Stomach (tissue), 9 donors: ENCODE results near the gene SMIM22. TPM values are rescaled to one million over a fixed set of nuclear protein-coding genes. Genes with fewer than 3 reads are reported as not detected.

Source experiments
- DNase-seq, 2 donors: peaks; one replicate each; pipeline versions ENCODE4 v3.0.0 to v3.0.0-alpha.2; 2013 to 2019
- H3K27ac ChIP-seq, 5 donors: fragments of 200-600 bp in 4 of 5; sonication (generic) in 4 of 5; one replicate each; pipeline ENCODE4 v1.5.1; 2013 to 2019; ENCODE audit warnings: mild to moderate bottlenecking in 1 of 5, moderate library complexity in 1 of 5
- H3K27me3 ChIP-seq, 3 donors: fragments of 200-600 bp; sonication (generic); one replicate each; pipeline ENCODE4 v1.5.1; 2017 to 2019; ENCODE audit warnings: mixed run types in 1 of 3
- H3K36me3 ChIP-seq, 4 donors: fragments of 200-600 bp; sonication (generic); 1 replicate in 3 of 4; 2 replicates in 1 of 4; pipeline ENCODE4 v1.5.1; 2016 to 2019
- H3K4me1 ChIP-seq, 4 donors: fragments of 200-600 bp; sonication (generic); one replicate each; pipeline ENCODE4 v1.5.1; 2016 to 2019
- H3K4me3 ChIP-seq, 4 donors: fragments of 200-600 bp; sonication (generic) in 3 of 4; one replicate each; pipeline ENCODE4 v1.5.1; 2016 to 2019; ENCODE audit warnings: mild to moderate bottlenecking in 1 of 4
- H3K9me3 ChIP-seq, 4 donors: fragments of 200-600 bp; sonication (generic); one replicate each; pipeline ENCODE4 v1.5.1; 2016 to 2019
- EP300 ChIP-seq: sonication (generic); formaldehyde crosslinking; IDR thresholded peaks from one replicate; pipeline ENCODE4 v1.6.1; 2017; ENCODE audit warnings: antibody characterized with exemption
- POLR2A ChIP-seq, 4 donors: fragments of 450-650 bp; IDR thresholded peaks; one replicate each; pipeline ENCODE4 v1.6.1; 2016; ENCODE audit warnings: antibody characterized with exemption in 4 of 4, control low read depth in 2 of 4, mild to moderate bottlenecking in 1 of 4, moderate library complexity in 1 of 4
- POLR2AphosphoS5 ChIP-seq, 3 donors: sonication (generic); formaldehyde crosslinking; IDR thresholded peaks; one replicate each; pipeline ENCODE4 v1.6.1; 2016; ENCODE audit warnings: antibody characterized with exemption in 3 of 3
- WGBS, 5 donors: extraction: QIAGEN DNeasy Blood & Tissue Kit in 3 of 5; methylation state at CpG; one replicate each; pipeline versions ENCODE4 v1.1.5 to v1.1.7; 2013 to 2018; 5-methylcytosine and 5-hydroxymethylcytosine counted together
- intact Hi-C: fragments of 100-400 bp; cut with DNase I; formaldehyde crosslinking; loops from one replicate; pipeline ENCODE4 v1.15.1; 2023; ENCODE audit warnings: low total_unique reads
- polyA plus RNA-seq, 3 donors: library from polyadenylated mRNA; stranded (reverse); fragments of 200-250 nt; gene quantifications; one replicate each; pipeline ENCODE4 v1.2.3, GENCODE V29; 2013
- total RNA-seq, 5 donors: library from RNA; depleted of rRNA; stranded (reverse); fragments of >200 nt; gene quantifications; one replicate each; pipeline versions ENCODE4 v1.1.0 to v1.2.3, GENCODE V29; 2014 to 2016
- TF ChIP-seq, protein P1 (sequence below), 7 experiments: fragments of 450-650 bp in 4 of 7; fragments of 200-600 bp in 3 of 7; sonication (generic) in 3 of 7; IDR thresholded peaks; one replicate each; pipeline ENCODE4 v1.5.1; 2016 to 2019; ENCODE audit warnings: antibody characterized with exemption in 7 of 7, control low read depth in 2 of 7, mild to moderate bottlenecking in 1 of 7
- donor health status: healthy with polysubstance abuse.
- donor health status: Bipolar disorder and iron deficiency.
- donor health status: healthy.

Gene SMIM22
- total and polyA plus RNA-seq, 8 donors, result 20.5 to 1,027 (median 391) TPM

DNA sequence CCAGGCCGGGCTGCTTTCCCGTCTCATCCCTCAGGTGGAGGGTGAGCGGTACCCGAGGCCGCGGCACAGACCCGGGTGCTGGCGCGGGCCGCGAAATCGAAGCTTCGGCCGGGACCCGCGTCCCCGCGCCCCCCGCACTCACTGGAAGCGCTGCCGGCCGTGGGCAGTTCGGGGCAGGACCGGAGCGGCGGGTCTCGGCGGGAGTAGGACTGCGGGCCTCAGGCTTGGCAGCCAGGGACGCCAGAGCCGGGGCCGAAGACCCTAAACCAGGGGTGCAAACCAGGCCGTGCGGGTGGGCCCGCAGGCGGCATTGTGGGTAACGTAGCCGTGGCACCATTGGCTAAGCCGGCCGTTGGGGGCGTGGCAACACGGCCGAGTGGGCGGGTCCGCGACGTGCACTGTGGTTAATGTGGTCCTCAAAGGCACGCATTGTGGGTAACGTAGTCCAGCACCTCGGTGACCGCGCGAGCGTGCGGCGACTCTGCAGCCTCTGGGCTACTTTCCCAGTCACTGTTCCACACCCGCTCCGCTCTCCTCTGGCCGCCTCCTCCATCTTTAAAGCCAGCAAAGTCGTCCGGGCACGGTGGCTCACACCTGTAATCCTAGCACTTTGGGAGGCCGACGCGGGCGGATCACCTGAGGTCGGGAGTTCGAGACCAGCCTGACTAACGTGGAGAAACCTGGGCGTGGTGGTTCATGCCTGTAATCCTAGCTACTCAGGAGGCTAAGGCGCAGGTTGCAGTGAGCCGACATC is 28.1 kb upstream of the SMIM22 start, which contains the start of gene ZNF500:
Gene ZNF500 (minus strand): TSS at position 288 of the 754 bp plus-strand sequence. CDS start 1,184 bp downstream, outside the sequence.
- peak; percentile 72 to 93 (median 76) for TF ChIP-seq POLR2AphosphoS5 (IDR thresholded peaks at IDR 0.05)
- TF ChIP-seq EP300, result no peak
- TF ChIP-seq, protein P1, sequence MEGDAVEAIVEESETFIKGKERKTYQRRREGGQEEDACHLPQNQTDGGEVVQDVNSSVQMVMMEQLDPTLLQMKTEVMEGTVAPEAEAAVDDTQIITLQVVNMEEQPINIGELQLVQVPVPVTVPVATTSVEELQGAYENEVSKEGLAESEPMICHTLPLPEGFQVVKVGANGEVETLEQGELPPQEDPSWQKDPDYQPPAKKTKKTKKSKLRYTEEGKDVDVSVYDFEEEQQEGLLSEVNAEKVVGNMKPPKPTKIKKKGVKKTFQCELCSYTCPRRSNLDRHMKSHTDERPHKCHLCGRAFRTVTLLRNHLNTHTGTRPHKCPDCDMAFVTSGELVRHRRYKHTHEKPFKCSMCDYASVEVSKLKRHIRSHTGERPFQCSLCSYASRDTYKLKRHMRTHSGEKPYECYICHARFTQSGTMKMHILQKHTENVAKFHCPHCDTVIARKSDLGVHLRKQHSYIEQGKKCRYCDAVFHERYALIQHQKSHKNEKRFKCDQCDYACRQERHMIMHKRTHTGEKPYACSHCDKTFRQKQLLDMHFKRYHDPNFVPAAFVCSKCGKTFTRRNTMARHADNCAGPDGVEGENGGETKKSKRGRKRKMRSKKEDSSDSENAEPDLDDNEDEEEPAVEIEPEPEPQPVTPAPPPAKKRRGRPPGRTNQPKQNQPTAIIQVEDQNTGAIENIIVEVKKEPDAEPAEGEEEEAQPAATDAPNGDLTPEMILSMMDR (IDR thresholded peaks at IDR 0.05), result no peak
- 2 to 4% (median 2%) methylated on average over 60 to 72 of the region's 72 CpGs for WGBS, 5 donors
- no peaks in the 10 kb centered on the region for H3K9me3 ChIP-seq
- peak within 1 kb of the TSS; percentile 87 to 100 (median 98) for H3K4me3 ChIP-seq
- peaks cover 24 to 52% (median 45%) of the 10 kb centered on the region in 4 donors for H3K4me1 ChIP-seq
- DNase-seq, result peak; percentile 99
- peak within 1 kb of the TSS; percentile 90 to 94 (median 92) for H3K27ac ChIP-seq
- no peaks in the 10 kb centered on the region for H3K27me3 ChIP-seq
- H3K36me3 ChIP-seq, result peaks cover 18 to 37% (median 36%) of the 10 kb centered on the region in 4 donors
- intact Hi-C loops, result no loop called here

DNA sequence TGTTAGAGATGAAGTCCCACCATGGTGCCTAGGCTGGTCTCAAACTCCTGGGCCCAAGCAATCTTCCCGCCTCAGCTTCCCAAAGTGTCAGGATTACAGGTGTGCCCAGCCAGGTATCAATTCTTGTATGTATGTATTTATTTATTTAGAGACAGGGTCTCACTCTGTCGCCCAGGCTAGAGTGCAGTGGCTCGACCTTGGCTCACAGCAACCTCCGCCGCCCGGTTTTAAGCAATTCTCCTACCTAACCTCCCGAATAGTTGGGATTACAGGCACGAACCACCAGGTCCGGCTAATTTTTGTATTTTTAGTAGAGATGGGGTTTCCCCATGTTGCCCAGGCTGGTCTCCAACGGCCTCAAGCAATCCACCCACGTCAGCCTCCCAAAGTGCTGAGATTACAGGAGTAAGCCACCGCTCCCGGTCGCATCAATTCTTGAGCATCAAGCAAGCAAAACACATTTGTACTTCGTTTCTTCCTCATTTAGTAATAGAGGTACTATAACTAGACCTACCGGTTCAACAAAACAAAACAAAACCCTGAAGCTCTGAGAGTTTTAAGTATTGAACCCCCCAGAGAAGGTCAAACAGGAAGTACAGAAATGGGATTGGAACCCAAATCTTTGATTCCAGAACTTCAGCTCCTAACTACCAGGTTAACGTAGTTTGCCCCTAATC is 27.2 kb upstream of the SMIM22 start:
- peak in 1 of 2 donors; percentile 53 for DNase-seq
- intact Hi-C loops, result no loop called here
- Histone ChIP-seq H3K36me3 (peaks cover 13 to 27% (median 26%) of the 10 kb centered on the region in 4 donors), H3K4me3 (peak overlapping the region; percentile 87 to 100 (median 98)), H3K4me1 (peaks cover 24 to 49% (median 44%) of the 10 kb centered on the region in 4 donors), H3K27ac (peak overlapping the region; percentile 88 to 94 (median 92)), H3K9me3 (no peaks in the 10 kb centered on the region), H3K27me3 (no peaks in the 10 kb centered on the region)
- no peak for TF ChIP-seq POLR2A (IDR thresholded peaks at IDR 0.05)
- TF ChIP-seq, protein P1 (IDR thresholded peaks at IDR 0.05), result no peak
- TF ChIP-seq POLR2AphosphoS5 (IDR thresholded peaks at IDR 0.05), result no peak
- no peak for TF ChIP-seq EP300
- WGBS, 5 donors, result 30 to 53% (median 37%) methylated on average over 17 of the region's 17 CpGs

DNA sequence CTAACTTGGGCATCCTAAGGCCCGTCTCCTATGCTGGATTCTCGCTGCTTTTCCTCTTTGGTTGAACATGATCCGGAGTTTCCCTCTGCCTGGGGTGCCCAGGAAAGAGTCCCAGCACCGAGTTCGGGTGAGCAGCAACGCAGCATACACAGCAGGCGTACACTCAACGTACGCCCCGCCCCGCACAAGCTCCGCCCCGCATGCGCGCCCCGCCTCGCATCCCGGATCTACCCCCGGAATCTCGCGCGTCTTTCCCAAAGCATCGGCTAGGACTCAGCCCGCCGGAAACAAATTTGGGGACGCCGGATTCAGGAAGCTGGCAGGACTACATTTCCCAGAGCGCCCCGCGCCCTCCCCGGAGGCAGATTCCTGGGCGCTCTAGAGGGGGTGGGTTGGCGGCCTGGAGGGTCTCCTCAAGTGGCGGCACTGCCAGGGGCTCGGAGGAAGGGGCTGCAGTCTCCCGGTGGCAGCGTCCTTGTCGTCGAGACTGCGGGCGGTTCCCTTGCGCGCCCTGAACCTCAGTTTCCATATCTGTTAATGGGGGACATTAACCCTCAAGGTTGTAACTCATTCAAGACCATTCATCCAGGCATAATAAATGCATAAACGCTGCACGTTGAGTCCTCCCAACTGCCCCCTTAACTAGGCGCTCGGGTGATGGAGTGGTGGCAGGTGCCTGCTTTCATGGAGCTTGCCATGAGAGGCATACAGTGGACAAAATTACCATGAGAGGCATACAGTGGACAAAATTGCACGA is 26.4 kb upstream of the SMIM22 start:
- H3K27ac ChIP-seq, result peak overlapping the region; percentile 88 to 94 (median 92)
- DNase-seq, result peak; percentile 99
- intact Hi-C loops, result no loop called here
- peak in 1 of 4 donors; percentile 18 for TF ChIP-seq POLR2A (IDR thresholded peaks at IDR 0.05)
- TF ChIP-seq, protein P1 (IDR thresholded peaks at IDR 0.05), result peak in 1 of 7 experiments; percentile 9
- TF ChIP-seq EP300, result no peak
- peak; percentile 57 to 91 (median 85) for TF ChIP-seq POLR2AphosphoS5 (IDR thresholded peaks at IDR 0.05)
- no peaks in the 10 kb centered on the region for H3K9me3 ChIP-seq
- H3K4me1 ChIP-seq, result peaks cover 24 to 44% (median 43%) of the 10 kb centered on the region in 4 donors
- peaks cover 6 to 20% (median 19%) of the 10 kb centered on the region in 4 donors for H3K36me3 ChIP-seq
- H3K27me3 ChIP-seq, result no peaks in the 10 kb centered on the region
- peak overlapping the region; percentile 87 to 100 (median 98) for H3K4me3 ChIP-seq
- 3 to 9% (median 4%) methylated on average over 10 to 48 of the region's 48 CpGs for WGBS, 5 donors

DNA sequence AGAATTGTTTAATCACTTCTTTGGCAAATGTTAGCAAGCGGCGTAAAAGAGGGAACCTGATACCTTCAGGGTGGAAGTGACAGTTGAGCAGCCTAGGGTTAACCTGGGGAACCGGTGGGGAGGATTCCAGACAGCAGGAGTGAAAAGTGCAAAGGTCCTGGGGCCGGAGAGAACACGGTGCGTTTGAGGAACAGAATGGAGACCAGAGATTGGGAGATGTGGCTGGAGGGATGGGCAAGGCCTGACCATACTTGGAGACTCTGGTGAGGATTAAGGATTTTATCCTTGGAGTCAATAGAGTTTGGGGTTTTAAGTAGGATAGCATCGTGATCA is 25.9 kb upstream of the SMIM22 start:
- 47 to 55% (median 53%) methylated on average over 7 of the region's 7 CpGs for WGBS, 5 donors
- intact Hi-C loops, result no loop called here

More for the DNA sequence above, 25.9 kb upstream of the SMIM22 start:
- H3K9me3 ChIP-seq, result no peaks in the 10 kb centered on the region
- TF ChIP-seq POLR2A (IDR thresholded peaks at IDR 0.05), result no peak
- TF ChIP-seq, protein P1 (IDR thresholded peaks at IDR 0.05), result no peak
- TF ChIP-seq POLR2AphosphoS5 (IDR thresholded peaks at IDR 0.05), result no peak
- TF ChIP-seq EP300, result no peak
- no peaks in the 10 kb centered on the region for H3K27me3 ChIP-seq
- H3K4me1 ChIP-seq, result peaks cover 24 to 41% (median 39%) of the 10 kb centered on the region in 4 donors
- H3K27ac ChIP-seq, result peak overlapping the region in 4 of 5 donors; percentile 90 to 94 (median 92)
- peaks cover under 1 to 15% (median 14%) of the 10 kb centered on the region in 4 donors for H3K36me3 ChIP-seq
- no peak for DNase-seq
- peak overlapping the region in 3 of 4 donors; percentile 87 to 100 (median 96) for H3K4me3 ChIP-seq
